ENCODE measurements around the gene SHC2. TPM values are rescaled to one million over a fixed set of nuclear protein-coding genes. Genes with fewer than 3 reads are reported as not detected.
"Not testable (repeated sequence)": the region's sequence is repeated elsewhere in the genome, so short reads cannot be mapped to it uniquely, and the experiment has no call there.

The SHC2 gene
- total RNA-seq, 1 experiment from 2014 or later = not detected

DNA sequence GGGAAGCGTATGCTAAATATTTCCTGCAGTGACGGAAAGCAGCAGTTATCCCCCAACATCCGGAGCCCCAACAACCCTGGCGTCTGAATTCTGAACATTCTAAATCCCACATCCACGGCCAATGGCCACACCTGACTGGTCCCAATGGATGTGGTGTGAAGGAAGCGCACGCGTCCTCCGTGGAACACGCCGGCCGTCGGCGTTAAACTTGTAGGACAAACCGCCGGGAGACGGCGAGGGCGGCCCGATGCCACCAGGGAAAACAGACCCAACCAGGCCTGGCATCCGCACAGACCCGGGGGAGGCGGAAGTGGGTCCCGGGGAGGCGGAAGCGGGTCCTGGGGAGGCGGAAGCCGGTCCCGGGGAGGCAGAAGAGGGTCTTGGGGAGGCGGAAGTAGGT, 3.2 kb downstream of the SHC2 start:
- Histone ChIP-seq H3K9ac (ENCODE audit: low read length) (no peak overlapping the region), H4K20me1 (ENCODE audit: insufficient read depth, low read depth, low read length) (no peaks in the 10 kb centered on the region), H3K9me2 (replicated peaks; ENCODE audit: insufficient read depth, low read length) (no peaks in the 10 kb centered on the region), H3K27me3 (ENCODE audit: low read length) (no peaks in the 10 kb centered on the region), H3K79me2 (ENCODE audit: low read length) (no peaks in the 10 kb centered on the region), H3K9me3 (ENCODE audit: low read length) (no peaks in the 10 kb centered on the region; the same call in 1 of the 2 replicates), H2AFZ (ENCODE audit: low read length) (no peak overlapping the region), H3K36me3 (ENCODE audit: insufficient read depth, low read length) (no peaks in the 10 kb centered on the region), H3K4me1 (ENCODE audit: low read length) (no peaks in the 10 kb centered on the region), H3K27ac (ENCODE audit: low read length) (no peak overlapping the region), H3K4me3 (ENCODE audit: low read length) (no peak overlapping the region), H3K4me2 (ENCODE audit: low read depth, low read length, poor library complexity, severe bottlenecking) (no peak overlapping the region)
- DNase-seq = no peak

DNA sequence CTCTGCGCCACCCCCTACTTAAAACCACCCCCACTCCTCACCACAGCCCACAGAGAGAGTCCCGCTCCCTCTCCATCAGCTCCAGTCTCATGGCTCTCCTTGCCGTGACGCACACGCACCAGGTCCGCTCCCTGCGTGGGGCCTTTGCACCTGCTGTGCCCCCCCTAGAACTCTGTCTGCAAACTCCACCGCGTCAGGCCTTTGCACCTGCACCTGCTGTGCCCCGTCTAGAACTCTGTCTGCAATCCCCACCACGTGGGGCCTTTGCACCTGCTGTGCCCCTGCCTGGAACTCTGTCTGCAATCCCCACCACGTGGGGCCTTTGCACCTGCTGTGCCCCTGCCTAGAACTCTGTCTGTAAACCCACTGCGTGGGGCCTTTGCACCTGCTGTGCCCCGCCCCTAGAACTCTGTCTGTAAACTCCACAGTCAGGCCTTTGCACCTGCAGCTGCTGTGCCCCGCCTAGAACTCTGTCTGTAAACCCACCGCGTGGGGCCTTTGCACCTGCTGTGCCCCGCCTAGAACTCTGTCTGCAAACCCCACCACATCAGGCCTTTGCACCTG, 4.2 kb downstream of the SHC2 start:
- no peaks in the 10 kb centered on the region for H3K4me1 ChIP-seq (ENCODE audit: low read length)
- no peak for DNase-seq
- no peaks in the 10 kb centered on the region for H3K9me2 ChIP-seq (replicated peaks; ENCODE audit: insufficient read depth, low read length)

DNA sequence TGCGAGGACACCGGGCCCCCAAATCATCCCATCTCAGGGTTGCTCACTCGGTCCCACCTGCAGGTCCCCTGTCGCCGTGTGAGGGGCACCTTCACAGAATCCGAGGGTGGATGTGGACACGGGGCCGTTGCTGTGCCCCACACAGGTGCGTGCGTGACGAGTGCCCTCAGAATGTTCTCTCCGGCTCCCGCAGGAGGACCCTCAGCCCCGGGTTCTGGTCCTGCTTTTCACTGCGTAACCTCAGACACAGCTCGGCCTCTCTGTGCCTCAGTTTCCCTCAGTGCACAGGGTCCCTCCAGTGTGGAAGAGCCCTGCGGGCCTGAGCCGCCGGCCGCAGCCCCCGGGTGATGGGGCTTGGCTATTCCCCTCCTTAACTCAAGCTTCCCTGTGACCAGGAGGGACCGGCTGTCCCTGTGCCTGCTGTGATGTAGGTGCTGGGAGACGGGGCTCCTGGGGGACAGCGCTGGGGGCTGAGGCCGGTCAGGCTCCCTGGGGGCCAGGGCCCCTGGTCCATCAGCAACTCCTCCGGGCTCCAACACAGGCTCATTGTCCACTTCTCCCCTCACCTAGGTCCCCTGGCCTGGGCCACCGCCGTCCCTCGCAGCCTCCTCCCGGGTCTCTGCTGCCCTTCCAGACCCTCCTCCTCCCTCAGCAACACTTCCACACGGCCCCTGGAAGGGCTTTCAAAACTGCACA, 4.8 kb downstream of the SHC2 start:
- Histone ChIP-seq H3K4me2 (ENCODE audit: low read depth, low read length, poor library complexity, severe bottlenecking) (no peak overlapping the region), H3K4me1 (ENCODE audit: low read length) (no peaks in the 10 kb centered on the region), H3K9ac (ENCODE audit: low read length) (no peak overlapping the region), H3K79me2 (ENCODE audit: low read length) (no peaks in the 10 kb centered on the region), H3K9me2 (replicated peaks; ENCODE audit: insufficient read depth, low read length) (no peaks in the 10 kb centered on the region), H3K36me3 (ENCODE audit: insufficient read depth, low read length) (no peaks in the 10 kb centered on the region), H3K9me3 (ENCODE audit: low read length) (peaks cover 4% of the 10 kb centered on the region; the same call in 1 of the 2 replicates), H3K27ac (ENCODE audit: low read length) (no peak overlapping the region), H4K20me1 (ENCODE audit: insufficient read depth, low read depth, low read length) (no peaks in the 10 kb centered on the region), H2AFZ (ENCODE audit: low read length) (no peak overlapping the region), H3K27me3 (ENCODE audit: low read length) (no peaks in the 10 kb centered on the region), H3K4me3 (ENCODE audit: low read length) (no peak overlapping the region)
- DNase-seq = no peak

More for the DNA sequence above, 4.2 kb downstream of the SHC2 start:
- no peaks in the 10 kb centered on the region for H3K27me3 ChIP-seq (ENCODE audit: low read length)
- H3K4me2 ChIP-seq (ENCODE audit: low read depth, low read length, poor library complexity, severe bottlenecking) = no peak overlapping the region
- H3K9ac ChIP-seq (ENCODE audit: low read length) = no peak overlapping the region
- no peaks in the 10 kb centered on the region for H3K79me2 ChIP-seq (ENCODE audit: low read length)
- no peaks in the 10 kb centered on the region; the same call in 1 of the 2 replicates for H3K9me3 ChIP-seq (ENCODE audit: low read length)
- no peak overlapping the region for H2AFZ ChIP-seq (ENCODE audit: low read length)
- H3K36me3 ChIP-seq (ENCODE audit: insufficient read depth, low read length) = no peaks in the 10 kb centered on the region
- H4K20me1 ChIP-seq (ENCODE audit: insufficient read depth, low read depth, low read length) = no peaks in the 10 kb centered on the region
- no peak overlapping the region for H3K4me3 ChIP-seq (ENCODE audit: low read length)
- no peak overlapping the region for H3K27ac ChIP-seq (ENCODE audit: low read length)

DNA sequence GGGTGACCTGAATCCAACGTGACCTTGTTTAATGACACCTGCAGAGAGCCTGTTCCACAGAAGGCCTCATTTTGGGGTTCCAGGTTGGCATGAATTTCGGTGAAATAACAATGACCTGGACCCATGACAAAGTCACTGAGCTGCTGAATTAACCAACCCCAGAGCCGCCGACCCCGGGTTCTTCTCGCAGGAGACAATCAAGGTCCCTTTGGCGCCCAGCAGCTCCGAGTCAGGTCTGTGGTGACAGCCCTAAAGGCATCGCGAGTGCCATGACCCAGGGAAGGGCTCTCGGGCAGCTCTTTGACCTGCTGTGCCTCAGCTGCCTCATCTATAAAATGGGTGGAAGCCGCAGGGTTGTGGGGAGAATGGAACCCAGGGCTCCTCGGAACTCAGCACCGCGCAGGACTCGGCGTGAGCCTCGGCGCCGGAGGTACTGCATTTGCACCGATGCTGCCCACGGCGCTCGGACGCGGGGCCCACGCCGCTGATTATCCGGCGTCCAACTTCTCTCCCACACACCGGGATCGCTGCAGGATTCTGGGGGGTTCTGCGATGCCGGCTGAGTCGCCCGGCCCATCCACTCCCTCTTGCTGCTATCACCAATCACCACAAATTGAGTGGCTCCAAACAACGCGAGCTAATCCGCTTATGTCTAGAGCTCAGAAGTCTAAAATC, 5.7 kb downstream of the SHC2 start:
- Histone ChIP-seq H3K4me1 (ENCODE audit: low read length) (no peaks in the 10 kb centered on the region), H3K9me2 (replicated peaks; ENCODE audit: insufficient read depth, low read length) (no peaks in the 10 kb centered on the region), H3K36me3 (ENCODE audit: insufficient read depth, low read length) (no peaks in the 10 kb centered on the region), H3K79me2 (ENCODE audit: low read length) (no peaks in the 10 kb centered on the region), H3K4me2 (ENCODE audit: low read depth, low read length, poor library complexity, severe bottlenecking) (no peak overlapping the region), H3K27ac (ENCODE audit: low read length) (no peak overlapping the region), H2AFZ (ENCODE audit: low read length) (no peak overlapping the region), H3K9me3 (ENCODE audit: low read length) (peaks cover 10% of the 10 kb centered on the region; the same call in 1 of the 2 replicates), H3K27me3 (ENCODE audit: low read length) (no peaks in the 10 kb centered on the region), H4K20me1 (ENCODE audit: insufficient read depth, low read depth, low read length) (no peaks in the 10 kb centered on the region), H3K4me3 (ENCODE audit: low read length) (no peak overlapping the region), H3K9ac (ENCODE audit: low read length) (no peak overlapping the region)
- no peak for DNase-seq

DNA sequence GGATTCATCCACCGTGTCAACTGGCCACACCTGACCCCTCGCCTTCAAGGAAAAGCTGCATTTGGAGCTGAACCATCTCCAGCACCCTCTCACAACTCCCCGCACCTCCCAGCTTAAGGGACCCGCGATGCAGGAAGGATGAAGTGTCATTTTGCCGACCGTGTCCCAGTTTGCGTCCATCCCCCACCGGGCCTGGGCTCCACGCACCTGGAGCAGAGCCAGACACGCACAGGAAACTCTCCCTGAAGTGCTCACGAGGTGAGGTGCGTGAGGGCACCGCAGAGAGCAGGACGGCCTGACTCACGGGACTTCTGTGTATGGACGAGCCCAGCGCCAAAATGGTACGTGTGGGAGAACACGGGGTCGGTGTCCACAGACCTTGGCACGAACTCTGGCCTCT, 7.2 kb downstream of the SHC2 start:
- Histone ChIP-seq H3K4me1 (ENCODE audit: low read length) (no peaks in the 10 kb centered on the region), H3K27ac (ENCODE audit: low read length) (no peak overlapping the region), H3K27me3 (ENCODE audit: low read length) (no peaks in the 10 kb centered on the region), H2AFZ (ENCODE audit: low read length) (no peak overlapping the region), H3K4me2 (ENCODE audit: low read depth, low read length, poor library complexity, severe bottlenecking) (no peak overlapping the region), H3K4me3 (ENCODE audit: low read length) (no peak overlapping the region), H3K79me2 (ENCODE audit: low read length) (no peaks in the 10 kb centered on the region), H3K9me3 (ENCODE audit: low read length) (peaks cover 14% of the 10 kb centered on the region; the same call in 1 of the 2 replicates), H3K36me3 (ENCODE audit: insufficient read depth, low read length) (no peaks in the 10 kb centered on the region), H4K20me1 (ENCODE audit: insufficient read depth, low read depth, low read length) (no peaks in the 10 kb centered on the region), H3K9me2 (replicated peaks; ENCODE audit: insufficient read depth, low read length) (no peaks in the 10 kb centered on the region), H3K9ac (ENCODE audit: low read length) (no peak overlapping the region)
- DNase-seq = no peak

DNA sequence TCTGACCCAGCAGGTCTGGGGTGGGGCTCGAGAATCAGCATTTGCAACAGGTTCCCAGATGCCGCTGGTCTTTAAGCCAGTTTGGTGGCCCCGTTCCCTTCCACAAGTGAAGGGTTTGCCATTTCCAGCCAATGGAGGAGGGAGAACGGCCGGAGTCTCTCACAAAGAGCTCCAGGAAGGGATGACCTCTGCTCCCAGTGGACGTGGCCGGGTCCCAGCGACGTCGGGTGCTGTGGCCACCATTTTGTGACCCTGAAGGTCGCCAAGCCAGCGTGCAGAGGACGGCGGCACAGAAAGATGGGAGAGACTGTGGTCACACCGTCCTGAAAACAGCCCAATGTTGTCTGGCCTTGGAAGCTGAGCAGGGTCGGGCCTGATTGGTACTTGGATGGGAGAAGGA, 8.0 kb downstream of the SHC2 start:
- Histone ChIP-seq H4K20me1 (ENCODE audit: insufficient read depth, low read depth, low read length) (no peaks in the 10 kb centered on the region), H3K9me2 (replicated peaks; ENCODE audit: insufficient read depth, low read length) (no peaks in the 10 kb centered on the region), H3K27me3 (ENCODE audit: low read length) (no peaks in the 10 kb centered on the region), H3K79me2 (ENCODE audit: low read length) (no peaks in the 10 kb centered on the region), H3K27ac (ENCODE audit: low read length) (no peak overlapping the region), H3K9me3 (ENCODE audit: low read length) (peaks cover 14% of the 10 kb centered on the region; the same call in 1 of the 2 replicates), H3K4me3 (ENCODE audit: low read length) (no peak overlapping the region), H3K4me2 (ENCODE audit: low read depth, low read length, poor library complexity, severe bottlenecking) (no peak overlapping the region), H3K36me3 (ENCODE audit: insufficient read depth, low read length) (no peaks in the 10 kb centered on the region), H3K4me1 (ENCODE audit: low read length) (no peaks in the 10 kb centered on the region), H3K9ac (ENCODE audit: low read length) (no peak overlapping the region), H2AFZ (ENCODE audit: low read length) (no peak overlapping the region)
- DNase-seq = no peak

DNA sequence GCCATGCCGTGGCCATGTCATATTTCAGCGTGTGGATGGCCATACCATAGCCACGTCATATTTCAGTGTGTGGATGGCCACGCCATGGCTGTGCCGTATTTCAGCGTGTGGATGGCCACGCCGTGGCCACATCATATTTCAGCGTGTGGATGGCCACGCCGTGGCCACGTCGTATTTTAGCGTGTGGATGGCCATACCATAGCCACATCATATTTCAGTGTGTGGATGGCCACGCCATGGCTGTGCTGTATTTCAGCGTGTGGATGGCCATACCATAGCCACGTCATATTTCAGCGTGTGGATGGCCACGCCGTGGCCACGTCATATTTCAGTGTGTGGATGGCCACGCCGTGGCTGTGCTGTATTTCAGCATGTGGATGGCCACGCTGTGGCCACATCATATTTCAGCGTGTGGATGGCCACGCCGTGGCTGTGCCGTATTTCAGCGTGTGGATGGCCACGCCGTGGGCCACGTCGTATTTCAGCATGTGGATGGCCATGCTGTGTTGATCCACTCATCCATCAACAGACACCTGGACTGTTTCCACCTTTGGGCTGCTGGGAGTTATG, 9.8 kb downstream of the SHC2 start:
- not testable (repeated sequence) for H3K9ac ChIP-seq (ENCODE audit: low read length); H2AFZ ChIP-seq (ENCODE audit: low read length); H3K9me2 ChIP-seq (replicated peaks; ENCODE audit: insufficient read depth, low read length); H3K4me1 ChIP-seq (ENCODE audit: low read length); H3K27ac ChIP-seq (ENCODE audit: low read length); H3K36me3 ChIP-seq (ENCODE audit: insufficient read depth, low read length); H3K4me3 ChIP-seq (ENCODE audit: low read length); H4K20me1 ChIP-seq (ENCODE audit: insufficient read depth, low read depth, low read length); H3K4me2 ChIP-seq (ENCODE audit: low read depth, low read length, poor library complexity, severe bottlenecking); H3K79me2 ChIP-seq (ENCODE audit: low read length); H3K27me3 ChIP-seq (ENCODE audit: low read length); DNase-seq
- H3K9me3 ChIP-seq (ENCODE audit: low read length) = peaks cover 14% of the 10 kb centered on the region; the same call in 1 of the 2 replicates

DNA sequence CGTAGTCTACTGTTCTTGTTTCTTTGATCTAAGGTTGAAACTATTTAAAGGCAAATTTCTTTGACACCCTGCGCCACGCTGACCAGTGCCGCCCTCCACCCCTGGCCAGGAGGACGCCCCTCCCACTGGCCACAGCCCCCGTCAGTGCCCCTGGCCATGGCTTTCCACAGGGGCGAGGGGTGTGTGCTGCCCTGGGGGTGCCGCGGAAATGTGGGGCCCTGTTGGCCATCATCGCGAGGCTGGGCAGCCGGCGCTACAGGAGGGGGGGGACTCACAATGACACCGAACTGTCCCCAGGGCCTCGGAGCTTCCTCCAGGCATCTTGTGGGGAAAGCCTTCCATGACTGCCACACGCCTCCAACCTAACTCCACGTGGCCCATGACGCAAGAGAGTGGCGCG, 10.9 kb downstream of the SHC2 start:
- H3K27me3 ChIP-seq (ENCODE audit: low read length) = no peaks in the 10 kb centered on the region
- DNase-seq = no peak

More for the DNA sequence above, 10.9 kb downstream of the SHC2 start:
- no peak overlapping the region for H3K4me3 ChIP-seq (ENCODE audit: low read length)
- no peaks in the 10 kb centered on the region for H4K20me1 ChIP-seq (ENCODE audit: insufficient read depth, low read depth, low read length)
- H3K79me2 ChIP-seq (ENCODE audit: low read length) = no peaks in the 10 kb centered on the region
- peaks cover 14% of the 10 kb centered on the region; the same call in 1 of the 2 replicates for H3K9me3 ChIP-seq (ENCODE audit: low read length)
- H3K27ac ChIP-seq (ENCODE audit: low read length) = no peak overlapping the region
- H3K9ac ChIP-seq (ENCODE audit: low read length) = no peak overlapping the region
- H3K36me3 ChIP-seq (ENCODE audit: insufficient read depth, low read length) = no peaks in the 10 kb centered on the region
- no peak overlapping the region for H2AFZ ChIP-seq (ENCODE audit: low read length)
- H3K4me1 ChIP-seq (ENCODE audit: low read length) = no peaks in the 10 kb centered on the region
- no peak overlapping the region for H3K4me2 ChIP-seq (ENCODE audit: low read depth, low read length, poor library complexity, severe bottlenecking)
- no peaks in the 10 kb centered on the region for H3K9me2 ChIP-seq (replicated peaks; ENCODE audit: insufficient read depth, low read length)

All from Karpas-422 (cell line).